SU-DHL-6 (cell line): Measurements from ENCODE around the gene PLEKHJ1.

Source experiments
- H2AFZ ChIP-seq: fragments of 200-600 bp; sonication (generic); 2 replicates; pipeline ENCODE4 v1.6.1; 2014; ENCODE audit warnings: low read depth, mild to moderate bottlenecking, moderate library complexity, mixed read lengths, antibody characterized with exemption, low read length; ENCODE audit not compliant: severe bottlenecking
- H3F3A ChIP-seq: fragments of 200-600 bp; shearing (Covaris generic); 2 replicates; pipeline ENCODE4 v1.6.0; 2016; ENCODE audit warnings: antibody characterized with exemption, mild to moderate bottlenecking; ENCODE audit not compliant: insufficient read depth
- H3K27ac ChIP-seq: fragments of 200-600 bp; sonication (generic); 2 replicates; pipeline ENCODE4 v1.5.1; 2016; ENCODE audit warnings: low read depth, mild to moderate bottlenecking, low read length, moderate library complexity, mixed read lengths
- H3K27me3 ChIP-seq: fragments of 200-600 bp; sonication (generic), shearing (Covaris generic); 2 replicates; pipeline ENCODE4 v1.6.0; 2014; ENCODE audit warnings: mild to moderate bottlenecking, low read length
- H3K36me3 ChIP-seq: fragments of 200-600 bp; sonication (generic); 2 replicates; pipeline ENCODE4 v1.6.1; 2014; ENCODE audit warnings: mild to moderate bottlenecking, low read length, mixed read lengths
- H3K4me2 ChIP-seq: fragments of 300-600, 200-600 bp; shearing (Covaris generic), sonication (generic); 2 replicates; pipeline ENCODE4 v1.6.0; 2014; ENCODE audit warnings: low read length, low read depth, mild to moderate bottlenecking; ENCODE audit not compliant: poor library complexity, severe bottlenecking
- H3K4me3 ChIP-seq: fragments of 200-600 bp; sonication (generic); 2 replicates; pipeline ENCODE4 v1.5.1; 2014; ENCODE audit warnings: antibody characterized with exemption, low read length, mild to moderate bottlenecking, mixed read lengths; ENCODE audit not compliant: insufficient read depth, poor library complexity, severe bottlenecking
- H3K79me2 ChIP-seq: fragments of 200-600 bp; sonication (generic); 2 replicates; pipeline ENCODE4 v1.6.1; 2014; ENCODE audit warnings: mild to moderate bottlenecking, low read length, moderate library complexity; ENCODE audit not compliant: insufficient read depth
- H3K9ac ChIP-seq: fragments of 200-600 bp; sonication (generic); 2 replicates; pipeline ENCODE4 v1.7.0; 2014; ENCODE audit warnings: mild to moderate bottlenecking, low read length
- H3K9me2 ChIP-seq: fragments of 200-600 bp; sonication (generic); replicated peaks from 2 replicates; pipeline ENCODE4 v1.6.1; 2014; ENCODE audit warnings: low read length; ENCODE audit not compliant: insufficient read depth
- H3K9me3 ChIP-seq: fragments of 200-600 bp; sonication (generic); 2 replicates; pipeline ENCODE4 v1.6.1; 2014; ENCODE audit warnings: low read length, mixed read lengths; ENCODE audit not compliant: insufficient read depth
- H4K20me1 ChIP-seq: fragments of 200-600 bp; sonication (generic); 2 replicates; pipeline ENCODE4 v1.6.1; 2014; ENCODE audit warnings: low read depth, mild to moderate bottlenecking, antibody characterized with exemption, low read length, moderate library complexity, mixed read lengths
- CTCF ChIP-seq: fragments of 200-600 bp; sonication (generic); IDR thresholded peaks from one replicate; pipeline ENCODE4 v1.5.1; 2017; ENCODE audit warnings: antibody characterized with exemption, mild to moderate bottlenecking, low read length, moderate library complexity; ENCODE audit not compliant: insufficient read depth, poor library complexity, severe bottlenecking
- EZH2phosphoT487 ChIP-seq: fragments of 200-600 bp; sonication (generic), shearing (Covaris generic); conservative IDR thresholded peaks from 2 replicates; pipeline ENCODE4 v1.6.1; 2018; ENCODE audit warnings: mild to moderate bottlenecking, antibody characterized with exemption, low read length, moderate library complexity, mixed read lengths

PLEKHJ1 gene

GRCh38 chr19:2184422-2184975 is 51.6 kb downstream of the PLEKHJ1 start:
- no peaks in the 10 kb centered on the region for H3K36me3 ChIP-seq
- no peaks in the 10 kb centered on the region for H3K9me2 ChIP-seq
- H3K9me3 ChIP-seq = no peaks in the 10 kb centered on the region
- no peak overlapping the region for H3K4me2 ChIP-seq
- no peak overlapping the region for H2AFZ ChIP-seq
- no peaks in the 10 kb centered on the region for H3K27me3 ChIP-seq
- H3K4me3 ChIP-seq = no peak overlapping the region
- TF ChIP-seq CTCF = no peak
- no peak for TF ChIP-seq EZH2phosphoT487
- H3K79me2 ChIP-seq = peaks cover 54% of the 10 kb centered on the region
- no peak overlapping the region for H3K27ac ChIP-seq
- H4K20me1 ChIP-seq = peaks cover 3% of the 10 kb centered on the region; the same call in 1 of the 2 replicates
- H3K9ac ChIP-seq = no peak overlapping the region
- H3F3A ChIP-seq = no peaks in the 10 kb centered on the region
